Upper lobe of right lung (tissue), 1 donor: ENCODE measurements around the gene AOAH. TPM values are rescaled to one million over a fixed set of nuclear protein-coding genes. Genes with fewer than 3 reads are reported as not detected.

Source experiments
- ATAC-seq: fragments of 200-7000 bp; cut with Tn5 transposase; one replicate; pipeline ENCODE4 v1.9.1; 2020; ENCODE audit warnings: mild to moderate bottlenecking, moderate library complexity
- DNase-seq: peaks from one replicate; pipeline ENCODE4 v3.0.0-alpha.2; 2020
- H3K27ac ChIP-seq: fragments of 200-600 bp; one replicate; pipeline ENCODE4 v1.8.0; 2022
- H3K27me3 ChIP-seq: fragments of 200-600 bp; one replicate; pipeline ENCODE4 v1.8.0; 2022; ENCODE audit warnings: mild to moderate bottlenecking
- H3K36me3 ChIP-seq: fragments of 200-600 bp; one replicate; pipeline ENCODE4 v1.8.0; 2022
- H3K4me1 ChIP-seq: fragments of 200-600 bp; one replicate; pipeline ENCODE4 v1.8.0; 2022
- H3K4me3 ChIP-seq: fragments of 200-600 bp; one replicate; pipeline ENCODE4 v1.8.0; 2022; ENCODE audit warnings: mild to moderate bottlenecking
- H3K9me3 ChIP-seq: fragments of 200-600 bp; one replicate; pipeline ENCODE4 v1.8.0; 2022
- intact Hi-C: fragments of 100-400 bp; cut with DNase I; formaldehyde crosslinking; loops from one replicate; pipeline ENCODE4 v1.11.0; 2022
- total RNA-seq: library from RNA; stranded (reverse); fragmentation: NEBNext Ultra II Directional; extraction: Animal tissue kit (Norgen Biotek cat#: 25700); gene quantifications from one replicate; pipeline ENCODE4 v1.2.1, GENCODE V29; 2021
- TF ChIP-seq, protein P1 (sequence below): fragments of 200-600 bp; IDR thresholded peaks from one replicate; pipeline ENCODE4 v1.8.0; 2022; ENCODE audit warnings: antibody characterized with exemption
- donor health status: DM: no; HTN: yes; CAD: no; lungs with severe emphysema.

AOAH gene
- total RNA-seq, 1 donor from 2014 or later: 20.8 TPM

DNA sequence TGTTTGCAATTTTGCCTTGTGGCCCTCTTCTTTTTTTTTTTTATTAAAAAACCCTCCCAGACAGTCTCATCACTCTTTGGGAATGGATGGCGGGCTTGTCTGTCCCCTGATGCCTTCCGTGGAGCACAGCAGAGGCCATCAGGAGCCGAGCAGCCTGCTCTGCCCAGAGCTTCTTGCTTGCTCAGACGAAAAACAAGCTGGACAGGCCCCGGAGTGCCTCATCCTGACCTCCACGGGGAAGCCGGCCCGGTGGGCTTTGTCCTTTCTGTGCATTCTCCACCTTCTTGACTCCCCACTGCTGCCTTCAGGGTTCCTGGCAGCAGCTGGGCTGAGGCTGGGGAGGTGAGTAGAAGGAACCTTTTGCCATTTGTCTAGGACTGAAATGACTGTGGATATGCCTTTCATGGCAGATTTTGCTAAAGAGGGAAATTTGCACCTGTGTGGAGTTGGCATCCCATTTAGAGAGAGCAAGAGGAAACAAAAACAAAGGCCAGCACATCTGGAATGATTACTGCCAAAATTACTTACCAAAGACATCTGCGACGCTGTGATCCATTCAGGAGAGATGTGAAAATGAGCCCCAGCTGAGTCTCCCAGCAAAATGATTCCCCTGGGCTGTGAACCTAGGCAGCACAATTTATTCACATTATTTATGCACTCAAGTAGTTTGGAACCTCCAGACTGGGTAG is 108.3 kb downstream of the AOAH start:
- H3K27ac ChIP-seq: no peak overlapping the region
- no peaks in the 10 kb centered on the region for H3K27me3 ChIP-seq
- H3K4me1 ChIP-seq: no peaks in the 10 kb centered on the region
- TF ChIP-seq, protein P1, sequence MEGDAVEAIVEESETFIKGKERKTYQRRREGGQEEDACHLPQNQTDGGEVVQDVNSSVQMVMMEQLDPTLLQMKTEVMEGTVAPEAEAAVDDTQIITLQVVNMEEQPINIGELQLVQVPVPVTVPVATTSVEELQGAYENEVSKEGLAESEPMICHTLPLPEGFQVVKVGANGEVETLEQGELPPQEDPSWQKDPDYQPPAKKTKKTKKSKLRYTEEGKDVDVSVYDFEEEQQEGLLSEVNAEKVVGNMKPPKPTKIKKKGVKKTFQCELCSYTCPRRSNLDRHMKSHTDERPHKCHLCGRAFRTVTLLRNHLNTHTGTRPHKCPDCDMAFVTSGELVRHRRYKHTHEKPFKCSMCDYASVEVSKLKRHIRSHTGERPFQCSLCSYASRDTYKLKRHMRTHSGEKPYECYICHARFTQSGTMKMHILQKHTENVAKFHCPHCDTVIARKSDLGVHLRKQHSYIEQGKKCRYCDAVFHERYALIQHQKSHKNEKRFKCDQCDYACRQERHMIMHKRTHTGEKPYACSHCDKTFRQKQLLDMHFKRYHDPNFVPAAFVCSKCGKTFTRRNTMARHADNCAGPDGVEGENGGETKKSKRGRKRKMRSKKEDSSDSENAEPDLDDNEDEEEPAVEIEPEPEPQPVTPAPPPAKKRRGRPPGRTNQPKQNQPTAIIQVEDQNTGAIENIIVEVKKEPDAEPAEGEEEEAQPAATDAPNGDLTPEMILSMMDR: no peak
- no peak for ATAC-seq
- intact Hi-C loops: no loop called here
- H3K4me3 ChIP-seq: no peak overlapping the region
- no peak for DNase-seq
- no peaks in the 10 kb centered on the region for H3K9me3 ChIP-seq
- H3K36me3 ChIP-seq: peaks cover 6% of the 10 kb centered on the region

DNA sequence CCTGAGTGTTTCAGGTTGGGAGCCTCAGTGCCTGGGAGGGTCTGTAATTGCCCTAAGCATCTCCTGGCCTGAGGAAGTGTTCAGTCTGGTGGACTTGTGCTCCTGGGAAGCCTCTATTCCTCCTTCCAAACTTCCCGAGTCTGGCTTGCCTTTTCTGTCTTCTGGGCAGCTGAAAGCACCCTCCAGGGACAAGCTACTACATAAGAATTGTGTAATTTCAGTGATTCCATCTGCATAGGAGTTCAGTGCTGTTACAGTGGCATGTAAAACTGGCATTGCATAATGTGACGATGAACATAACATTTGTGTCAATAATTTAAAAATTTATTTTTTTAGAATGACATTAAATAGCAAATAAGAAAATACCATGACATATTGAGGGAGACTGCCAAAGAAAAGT is 109.3 kb downstream of the AOAH start:
- Histone ChIP-seq H3K4me1 (no peaks in the 10 kb centered on the region), H3K4me3 (no peak overlapping the region), H3K36me3 (peaks cover 6% of the 10 kb centered on the region), H3K27me3 (no peaks in the 10 kb centered on the region), H3K27ac (no peak overlapping the region), H3K9me3 (no peaks in the 10 kb centered on the region)
- TF ChIP-seq, protein P1: no peak
- DNase-seq: no peak
- ATAC-seq: no peak
- intact Hi-C loops: no loop called here

DNA sequence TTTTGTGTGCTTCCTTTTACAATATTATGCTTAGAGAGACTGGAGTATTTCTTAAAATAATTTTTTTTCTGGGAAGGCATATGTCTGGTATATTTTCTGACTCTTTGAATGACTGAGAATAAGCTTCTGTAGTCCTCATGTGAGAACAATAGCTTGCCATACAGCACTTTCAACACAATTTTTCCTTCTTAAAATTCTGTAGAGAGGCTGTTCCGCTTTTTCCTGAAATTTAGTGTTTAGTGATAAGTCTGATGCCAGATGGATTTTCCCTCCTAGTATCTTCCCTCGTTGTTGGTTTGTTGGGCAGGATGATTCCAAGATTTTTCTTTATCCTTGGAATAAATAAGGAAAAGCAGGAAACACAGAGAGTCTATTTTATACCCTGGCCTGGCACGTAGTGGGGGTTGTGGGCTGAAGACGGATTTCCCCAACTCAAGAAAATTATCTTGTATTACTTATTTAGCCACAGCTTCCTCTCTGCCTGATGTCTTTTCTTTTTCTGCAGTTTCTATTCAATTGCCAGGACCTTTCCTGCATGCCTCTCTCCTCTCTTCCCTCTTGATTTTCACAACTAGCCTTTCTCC is 111.2 kb downstream of the AOAH start:
- no peak overlapping the region for H3K27ac ChIP-seq
- H3K9me3 ChIP-seq: no peaks in the 10 kb centered on the region
- intact Hi-C loops: no loop called here
- no peak overlapping the region for H3K4me3 ChIP-seq
- no peaks in the 10 kb centered on the region for H3K27me3 ChIP-seq
- peaks cover 6% of the 10 kb centered on the region for H3K36me3 ChIP-seq
- ATAC-seq: no peak
- TF ChIP-seq, protein P1: no peak
- no peak for DNase-seq
- H3K4me1 ChIP-seq: no peaks in the 10 kb centered on the region

DNA sequence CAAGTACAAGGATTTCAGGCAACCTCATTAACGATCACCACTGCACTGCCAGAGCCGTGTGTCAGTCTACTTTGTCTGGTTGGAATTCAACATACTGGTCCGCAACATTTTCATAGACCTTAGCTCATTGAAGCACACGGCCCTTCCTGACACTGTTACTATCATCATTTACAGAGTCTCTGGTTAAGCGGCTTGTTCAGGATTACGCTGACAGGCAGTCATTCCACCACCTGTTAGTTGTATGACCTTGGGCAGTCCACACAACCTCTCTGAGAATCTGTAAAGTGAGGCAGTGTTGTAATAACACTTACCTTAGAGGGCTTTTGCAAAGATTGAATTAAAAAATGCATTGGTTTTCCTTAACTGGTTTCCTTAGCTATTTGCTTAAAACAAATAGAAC is 112.6 kb downstream of the AOAH start:
- Histone ChIP-seq H3K4me3 (no peak overlapping the region), H3K4me1 (no peaks in the 10 kb centered on the region), H3K27me3 (no peaks in the 10 kb centered on the region), H3K36me3 (peaks cover 6% of the 10 kb centered on the region), H3K9me3 (no peaks in the 10 kb centered on the region), H3K27ac (no peak overlapping the region)
- intact Hi-C loops: no loop called here
- ATAC-seq (peak; percentile 24), DNase-seq (no peak)
- TF ChIP-seq, protein P1: no peak

DNA sequence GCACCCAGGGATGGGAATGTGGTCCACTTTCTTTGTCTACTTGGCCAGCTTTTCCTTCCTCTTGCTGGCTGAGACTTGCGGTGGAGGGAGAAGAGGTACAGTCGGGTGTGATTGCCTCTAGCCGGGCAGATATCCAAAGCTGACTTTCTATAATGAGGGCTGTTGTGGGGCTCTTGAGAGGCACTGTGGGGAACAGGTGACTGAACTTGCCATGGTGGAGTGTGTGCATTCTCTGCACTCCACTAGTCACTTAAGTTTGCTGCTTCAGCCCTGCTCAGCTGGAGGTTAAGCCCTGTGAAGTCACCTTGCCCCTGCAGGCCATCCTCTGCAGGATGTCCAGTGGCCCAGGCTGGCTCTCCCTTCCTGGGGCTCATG is 116.6 kb downstream of the AOAH start:
- ATAC-seq (peak; percentile 96), DNase-seq (peak; percentile 73)
- no peaks in the 10 kb centered on the region for H3K27me3 ChIP-seq
- H3K4me3 ChIP-seq: no peak overlapping the region
- H3K36me3 ChIP-seq: no peaks in the 10 kb centered on the region
- intact Hi-C loops: no loop called here
- no peak overlapping the region for H3K27ac ChIP-seq
- TF ChIP-seq, protein P1: no peak
- no peaks in the 10 kb centered on the region for H3K4me1 ChIP-seq
- H3K9me3 ChIP-seq: no peaks in the 10 kb centered on the region
